ENCODE measurements around the gene ZFYVE27.
A peak's percentile ranks its signal among the peaks of the same experiment; 100 is the strongest.

The ZFYVE27 gene

GRCh38 chr10:97744405-97745035, 7.6 kb downstream of the ZFYVE27 start:
- no peak for DNase-seq

DNA sequence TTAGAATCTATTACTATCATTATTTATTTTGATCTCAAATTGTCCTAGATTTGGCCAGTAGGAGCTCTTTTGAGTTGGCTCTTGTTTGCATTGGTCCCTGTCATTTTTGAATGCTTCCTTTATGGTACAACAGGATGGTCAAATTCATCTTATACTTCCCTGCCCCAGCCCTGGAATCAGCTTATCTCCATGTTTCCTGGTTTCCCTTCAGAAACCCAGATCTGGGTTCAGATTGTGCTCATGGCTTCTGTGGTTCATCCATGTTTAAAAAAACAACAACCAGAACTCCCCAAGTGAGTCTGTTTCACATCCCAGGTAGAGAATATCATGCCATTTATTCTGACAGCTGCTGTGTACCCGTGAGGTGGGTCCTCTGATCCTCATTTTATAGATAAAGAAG, 10.6 kb downstream of the ZFYVE27 start:
- DNase-seq = no peak

DNA sequence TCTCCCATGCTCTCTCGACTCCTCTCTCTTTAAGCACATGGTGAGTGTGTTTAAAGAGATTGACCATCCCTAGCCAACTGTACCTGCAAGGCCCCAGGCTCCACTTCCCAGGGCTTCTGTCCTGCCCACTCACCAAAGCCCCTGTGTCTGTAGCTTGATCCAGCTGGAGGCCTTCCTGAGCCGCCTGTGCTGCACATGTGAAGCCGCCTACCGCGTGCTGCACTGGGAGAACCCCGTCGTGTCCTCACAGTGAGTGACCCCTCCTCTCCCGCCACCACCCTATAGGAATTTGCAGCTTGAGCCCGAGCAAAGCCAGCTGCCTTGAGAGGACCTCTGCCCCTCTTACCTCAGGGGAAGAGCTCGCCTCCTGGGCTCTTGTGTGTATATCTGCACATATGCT, 11.2 kb downstream of the ZFYVE27 start:
- DNase-seq = no peak

DNA sequence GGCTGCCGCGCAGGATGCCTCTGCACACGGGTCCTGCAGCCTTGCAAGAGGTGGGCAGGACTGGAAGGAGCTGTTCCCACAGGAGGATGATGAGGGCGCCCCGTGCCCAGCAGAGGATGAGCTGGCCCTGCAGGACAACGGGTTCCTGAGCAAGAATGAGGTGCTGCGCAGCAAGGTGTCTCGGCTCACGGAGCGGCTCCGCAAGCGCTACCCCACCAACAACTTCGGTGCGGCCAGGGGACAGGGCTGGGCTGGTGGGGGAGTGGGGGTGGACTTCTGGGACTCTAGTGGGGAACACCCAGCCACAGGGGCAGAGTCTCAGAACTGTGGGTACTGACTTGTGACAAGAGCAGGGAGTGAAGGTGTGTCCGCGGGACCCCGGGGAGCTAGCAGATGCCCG, 16.0 kb downstream of the ZFYVE27 start:
- DNase-seq = no peak

GRCh38 chr10:97754726-97755125, 17.8 kb downstream of the ZFYVE27 start:
- DNase-seq = no peak

- DNase-seq = no peak
Observed at GRCh38 chr10:97755718-97756117, 18.8 kb downstream of the ZFYVE27 start.

GRCh38 chr10:97757471-97757870, 20.5 kb downstream of the ZFYVE27 start:
- DNase-seq = no peak

GRCh38 chr10:97759158-97759887, 22.4 kb downstream of the ZFYVE27 start:
- DNase-seq = peak; percentile 56

DNA sequence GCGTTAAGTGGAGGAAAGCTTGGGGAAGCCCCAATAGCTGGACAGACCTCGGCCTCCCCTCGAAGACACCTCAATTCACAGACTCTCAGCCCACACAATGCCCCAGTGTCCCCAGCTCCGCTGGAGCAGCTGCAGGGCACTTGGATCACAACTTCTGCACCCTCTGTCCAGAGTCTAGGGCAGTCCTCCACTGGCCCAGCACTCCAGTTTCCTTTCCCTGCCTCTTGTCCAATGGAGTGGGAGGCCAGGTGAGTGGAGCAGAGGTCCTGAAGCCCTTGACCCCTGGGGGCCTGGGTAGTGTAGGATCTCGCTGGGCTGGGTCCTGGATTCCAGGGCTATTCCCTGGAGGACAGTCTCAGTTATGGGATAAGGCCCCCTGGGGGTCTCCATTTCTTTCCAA, 23.0 kb downstream of the ZFYVE27 start:
- DNase-seq = no peak

DNA sequence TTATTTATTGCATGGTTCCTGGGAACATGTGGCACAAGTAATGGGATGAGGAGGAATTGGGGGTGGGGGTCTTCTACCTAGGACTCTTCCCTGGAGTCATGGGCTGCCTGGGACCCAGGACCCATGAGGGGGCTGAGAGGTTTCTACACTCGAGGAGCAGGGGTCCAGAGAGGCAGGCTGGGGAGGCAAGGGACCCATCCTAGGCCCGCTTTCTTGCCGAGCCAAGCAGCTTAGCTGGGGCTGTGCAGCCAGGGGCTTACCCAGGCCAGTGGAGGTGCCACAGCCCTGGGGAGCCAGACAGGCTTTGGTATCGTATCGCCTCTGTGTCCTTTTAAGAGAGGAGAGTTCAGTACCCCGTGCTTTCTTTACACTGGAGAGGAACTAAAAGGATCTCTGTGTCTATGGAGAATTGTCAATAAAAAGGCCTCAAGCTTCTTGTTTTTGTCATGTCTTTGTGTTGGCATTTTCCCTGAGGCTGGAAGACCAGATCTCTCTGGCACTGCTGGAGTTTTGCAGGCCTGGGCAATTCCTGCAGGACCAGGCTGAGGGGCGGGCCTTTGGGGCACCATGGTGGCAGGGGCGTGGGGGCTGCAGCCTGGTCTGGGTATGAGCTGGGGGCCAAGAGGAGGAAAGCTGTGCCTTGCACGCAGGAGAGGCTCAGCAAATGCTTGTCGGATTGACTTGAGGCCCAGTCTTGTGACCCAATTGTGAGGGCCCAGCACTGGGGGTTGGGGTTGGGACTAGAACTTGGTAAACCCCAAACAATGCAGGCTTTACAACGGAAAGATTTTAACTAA, 23.7 kb downstream of the ZFYVE27 start:
- DNase-seq = no peak

GRCh38 chr10:97761331-97761865, 24.5 kb downstream of the ZFYVE27 start:
- DNase-seq = no peak

DNA sequence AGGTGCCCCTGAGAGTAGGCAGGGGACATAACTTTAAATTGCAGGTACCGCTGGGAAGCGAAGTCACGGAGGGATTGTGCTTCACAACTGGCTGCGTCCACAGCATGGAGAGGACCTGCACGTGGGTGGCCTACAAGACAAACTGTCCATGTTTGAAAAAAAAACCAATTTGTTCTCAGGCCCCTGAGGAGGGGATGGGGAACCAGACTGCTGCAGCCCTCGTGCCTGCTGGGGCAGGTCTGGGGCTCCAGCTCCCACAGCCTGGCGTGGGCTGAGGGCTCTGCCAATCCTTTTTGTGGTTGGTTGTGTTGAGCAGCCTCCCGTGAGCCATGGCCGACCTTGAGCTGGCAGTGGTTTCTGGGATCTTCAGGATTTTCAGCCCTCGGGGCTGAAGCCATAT, 25.1 kb downstream of the ZFYVE27 start:
- DNase-seq = no peak

DNA sequence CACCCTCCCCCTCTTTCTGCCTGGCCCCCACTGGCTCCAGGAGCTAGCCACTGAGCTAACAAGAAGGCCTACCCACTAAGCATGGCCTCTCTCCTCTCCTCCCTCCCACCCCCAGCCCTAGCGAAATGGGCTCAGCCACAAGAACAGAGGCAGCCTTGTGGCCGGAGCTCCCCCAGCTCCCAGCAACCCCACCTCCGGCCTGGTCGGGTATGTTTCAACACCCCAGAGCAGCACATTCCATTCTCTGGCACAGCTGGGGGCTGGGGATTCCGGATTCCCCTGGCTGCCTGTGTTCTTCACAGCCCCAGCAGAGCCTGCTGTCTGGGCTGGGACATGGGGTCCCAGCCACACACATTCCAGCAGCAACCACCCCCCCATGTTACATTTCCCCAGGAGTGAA, 25.9 kb downstream of the ZFYVE27 start:
- peak; percentile 34 for DNase-seq

DNA sequence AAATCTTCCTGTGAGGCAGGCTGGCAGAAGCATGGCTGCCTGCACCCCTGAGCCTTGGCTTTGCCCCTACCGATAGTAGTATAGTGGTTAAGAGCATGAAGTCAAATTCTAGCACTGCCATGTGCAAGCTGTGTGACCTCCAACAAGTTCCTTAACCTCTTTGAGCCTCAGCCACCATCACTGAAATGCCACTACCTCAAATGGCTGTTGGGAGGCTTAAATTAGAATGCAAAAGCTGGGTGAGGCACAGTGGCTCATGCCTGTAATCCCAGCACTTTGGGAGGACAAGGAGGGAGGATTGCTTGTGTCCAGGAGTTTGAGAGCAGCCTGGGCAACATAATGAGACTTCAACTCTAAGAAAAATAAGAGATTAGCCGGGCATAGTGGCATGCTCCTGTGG, 26.5 kb downstream of the ZFYVE27 start:
- DNase-seq = no peak

DNA sequence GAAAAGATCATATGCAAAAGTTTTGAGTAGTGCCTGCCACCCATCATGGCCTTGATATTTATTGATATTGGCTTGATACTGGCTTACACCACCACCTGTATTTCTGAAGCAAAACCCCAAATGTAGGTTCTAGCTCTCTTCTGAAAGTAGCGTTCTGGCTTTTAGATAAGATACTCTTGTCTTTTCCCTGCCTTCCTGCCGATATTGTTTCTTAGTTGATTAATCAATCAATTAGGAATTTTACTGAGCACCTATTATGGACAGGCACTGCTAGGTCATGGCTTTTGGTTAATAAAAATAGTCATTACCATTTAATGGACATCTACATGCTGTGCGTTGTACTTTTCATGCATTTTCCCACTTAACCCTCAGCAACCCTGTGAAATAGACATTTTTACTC, 27.0 kb downstream of the ZFYVE27 start:
- no peak for DNase-seq

DNA sequence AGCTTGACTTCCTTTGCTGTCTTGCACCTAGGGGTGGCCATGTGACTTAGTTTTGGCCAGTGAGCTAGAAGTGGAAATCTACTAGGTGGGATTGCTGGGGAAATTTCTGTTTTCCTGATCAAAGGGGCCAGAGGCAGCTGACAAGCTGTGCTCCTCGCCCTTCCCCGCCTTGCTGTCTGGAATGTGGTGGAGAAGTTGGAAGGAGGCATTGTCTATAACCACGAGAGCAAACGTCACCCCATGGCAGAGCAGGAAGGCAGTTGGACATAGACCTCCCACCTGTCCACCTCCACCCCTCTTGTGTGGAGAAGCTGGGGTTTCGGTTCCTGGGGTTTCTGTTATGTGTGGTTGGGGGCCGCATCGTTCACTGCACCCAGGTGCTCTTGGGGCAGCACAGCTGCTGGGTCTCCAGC, 27.6 kb downstream of the ZFYVE27 start:
- no peak for DNase-seq

DNA sequence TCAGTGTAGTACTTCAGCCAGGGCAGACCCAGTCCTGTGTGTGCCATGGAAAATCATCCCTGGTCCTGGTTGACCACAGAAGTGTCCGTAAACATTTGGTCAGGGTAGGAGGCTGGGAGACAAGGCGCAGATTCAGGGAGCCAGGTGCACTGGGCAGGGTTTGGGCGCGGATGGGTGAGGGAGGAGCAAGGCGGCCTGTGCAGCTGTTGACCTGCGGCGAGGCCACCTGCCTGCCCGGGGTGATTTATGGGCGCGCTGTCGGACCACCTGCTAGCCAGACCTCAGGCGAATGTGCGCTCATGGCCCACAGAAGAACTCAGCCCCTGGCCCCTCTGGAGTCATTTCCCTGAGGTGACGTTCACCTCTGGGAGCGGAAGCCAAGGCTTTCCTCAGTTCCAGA, 28.3 kb downstream of the ZFYVE27 start:
- DNase-seq = no peak

DNA sequence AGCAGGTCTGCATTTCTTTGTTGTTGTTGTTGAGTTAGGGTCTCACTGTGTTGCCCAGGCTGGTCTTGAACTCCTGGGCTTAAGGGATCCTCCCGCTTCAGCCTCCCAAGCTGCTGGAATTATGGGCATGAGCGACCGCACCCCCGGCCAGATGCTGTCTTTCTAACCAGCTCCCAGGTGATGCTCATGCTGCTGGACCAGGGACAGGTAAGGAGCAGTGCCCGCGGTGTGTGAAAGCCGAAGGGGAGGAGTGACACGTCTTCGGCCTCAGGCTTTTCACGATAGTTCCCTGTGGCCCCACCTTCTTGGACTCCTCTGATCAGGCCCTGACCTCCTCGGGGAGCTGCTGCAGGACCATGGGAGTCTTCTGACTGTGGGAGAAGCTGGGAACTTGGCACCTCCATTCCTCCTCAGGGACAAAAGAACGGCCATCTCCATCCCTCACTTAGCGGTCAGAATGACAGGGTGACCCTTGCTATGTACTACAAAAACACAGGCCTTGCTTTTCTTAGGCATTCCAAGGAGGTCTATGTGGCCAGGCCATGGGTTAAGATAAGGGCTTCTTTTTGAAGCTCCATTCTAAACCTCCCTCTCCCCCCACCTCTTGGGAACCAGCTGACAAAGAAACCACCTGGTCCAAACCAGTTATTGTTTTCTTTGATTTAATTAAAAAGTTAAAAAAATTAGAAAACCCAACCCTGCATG, 29.3 kb downstream of the ZFYVE27 start:
- DNase-seq = peak; percentile 23

- no peak for DNase-seq
Observed at GRCh38 chr10:97766996-97767924, 30.3 kb downstream of the ZFYVE27 start.

- no peak for DNase-seq
Observed at GRCh38 chr10:97768322-97769315, 31.7 kb downstream of the ZFYVE27 start.
